ENCODE results near the gene OR5H1.
"Not testable (repeated sequence)": the region's sequence is repeated elsewhere in the genome, so short reads cannot be mapped to it uniquely, and the experiment has no call there.

DNA sequence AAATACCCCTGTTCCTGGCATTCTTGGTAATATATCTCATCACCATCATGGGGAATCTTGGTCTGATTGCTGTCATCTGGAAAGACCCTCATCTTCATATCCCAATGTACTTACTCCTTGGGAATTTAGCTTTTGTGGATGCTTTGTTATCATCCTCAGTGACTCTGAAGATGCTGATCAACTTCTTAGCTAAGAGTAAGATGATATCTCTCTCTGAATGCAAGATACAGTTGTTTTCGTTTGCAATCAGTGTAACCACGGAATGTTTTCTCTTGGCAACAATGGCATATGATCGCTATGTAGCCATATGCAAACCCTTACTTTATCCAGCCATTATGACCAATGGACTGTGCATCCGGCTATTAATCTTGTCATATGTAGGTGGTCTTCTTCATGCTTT, 18.9 kb downstream of the OR5H1 start:
- TF ChIP-seq, protein P1, sequence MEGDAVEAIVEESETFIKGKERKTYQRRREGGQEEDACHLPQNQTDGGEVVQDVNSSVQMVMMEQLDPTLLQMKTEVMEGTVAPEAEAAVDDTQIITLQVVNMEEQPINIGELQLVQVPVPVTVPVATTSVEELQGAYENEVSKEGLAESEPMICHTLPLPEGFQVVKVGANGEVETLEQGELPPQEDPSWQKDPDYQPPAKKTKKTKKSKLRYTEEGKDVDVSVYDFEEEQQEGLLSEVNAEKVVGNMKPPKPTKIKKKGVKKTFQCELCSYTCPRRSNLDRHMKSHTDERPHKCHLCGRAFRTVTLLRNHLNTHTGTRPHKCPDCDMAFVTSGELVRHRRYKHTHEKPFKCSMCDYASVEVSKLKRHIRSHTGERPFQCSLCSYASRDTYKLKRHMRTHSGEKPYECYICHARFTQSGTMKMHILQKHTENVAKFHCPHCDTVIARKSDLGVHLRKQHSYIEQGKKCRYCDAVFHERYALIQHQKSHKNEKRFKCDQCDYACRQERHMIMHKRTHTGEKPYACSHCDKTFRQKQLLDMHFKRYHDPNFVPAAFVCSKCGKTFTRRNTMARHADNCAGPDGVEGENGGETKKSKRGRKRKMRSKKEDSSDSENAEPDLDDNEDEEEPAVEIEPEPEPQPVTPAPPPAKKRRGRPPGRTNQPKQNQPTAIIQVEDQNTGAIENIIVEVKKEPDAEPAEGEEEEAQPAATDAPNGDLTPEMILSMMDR (conservative IDR thresholded peaks at IDR 0.05 in 1 of 2, IDR thresholded peaks at IDR 0.05 in 1 of 2; ENCODE audit: extremely low read depth in 1 of 2, insufficient read depth in 1 of 2, low read depth in 1 of 2, low read length in 2 of 2), result not testable (repeated sequence)
- TF ChIP-seq EZH2 (IDR thresholded peaks at IDR 0.05; ENCODE audit: borderline replicate concordance, low read length), result not testable (repeated sequence)
